Nephron progenitor cell (in vitro differentiated cells): ENCODE measurements around the gene LRP1B.

ENCODE experiments used
- DNase-seq: peaks from one replicate; pipeline ENCODE4 v3.0.0; 2021
- H3K27ac Mint-ChIP-seq: 2 replicates; pipeline ENCODE4 v1.8.0; 2021; ENCODE audit warnings: mild to moderate bottlenecking, moderate library complexity, mixed read lengths
- H3K27me3 Mint-ChIP-seq: 2 replicates; pipeline ENCODE4 v1.8.0; 2021; ENCODE audit warnings: mild to moderate bottlenecking, low read depth, mixed read lengths; ENCODE audit not compliant: poor library complexity
- H3K36me3 Mint-ChIP-seq: 2 replicates; pipeline ENCODE4 v1.8.0; 2021; ENCODE audit warnings: low read depth, mixed read lengths
- H3K4me1 Mint-ChIP-seq: 2 replicates; pipeline ENCODE4 v1.8.0; 2021; ENCODE audit warnings: mixed read lengths
- H3K4me3 Mint-ChIP-seq: 2 replicates; pipeline ENCODE4 v1.8.0; 2021; ENCODE audit warnings: mild to moderate bottlenecking, moderate library complexity, mixed read lengths
- H3K9me3 Mint-ChIP-seq: 2 replicates; pipeline ENCODE4 v1.8.0; 2021; ENCODE audit warnings: mild to moderate bottlenecking, moderate library complexity, mixed read lengths
- CTCF ChIP-seq: fragments of 200-600 bp; sonication (generic); IDR thresholded peaks from 2 replicates; pipeline ENCODE4 v1.5.0; 2021; ENCODE audit warnings: antibody characterized with exemption

Gene LRP1B

GRCh38 chr2:142025394-142025793 is 105.4 kb downstream of the LRP1B start:
- no peaks in the 10 kb centered on the region for H3K36me3 Mint-ChIP-seq
- no peak for DNase-seq
- H3K9me3 Mint-ChIP-seq: no peaks in the 10 kb centered on the region
- H3K27me3 Mint-ChIP-seq: no peaks in the 10 kb centered on the region
- no peak overlapping the region for H3K27ac Mint-ChIP-seq
- H3K4me1 Mint-ChIP-seq: no peaks in the 10 kb centered on the region
- TF ChIP-seq CTCF: no peak
- H3K4me3 Mint-ChIP-seq: no peak overlapping the region

- DNase-seq: no peak
- TF ChIP-seq CTCF: no peak
- Mint-ChIP-seq H3K36me3 (no peaks in the 10 kb centered on the region), H3K4me3 (no peak overlapping the region), H3K4me1 (no peaks in the 10 kb centered on the region), H3K27me3 (no peaks in the 10 kb centered on the region), H3K27ac (no peak overlapping the region), H3K9me3 (no peaks in the 10 kb centered on the region)
These were observed 110.4 kb downstream of the LRP1B start for GRCh38 chr2:142020368-142020767.

GRCh38 chr2:142014536-142014935 is 116.3 kb downstream of the LRP1B start:
- DNase-seq: no peak

GRCh38 chr2:142012797-142013196 is 118.0 kb downstream of the LRP1B start:
- no peak for DNase-seq
- Mint-ChIP-seq H3K4me1 (no peaks in the 10 kb centered on the region), H3K4me3 (no peak overlapping the region), H3K36me3 (no peaks in the 10 kb centered on the region), H3K27ac (no peak overlapping the region), H3K27me3 (no peaks in the 10 kb centered on the region), H3K9me3 (no peaks in the 10 kb centered on the region)
- TF ChIP-seq CTCF: no peak

More at GRCh38 chr2:142014536-142014935, 116.3 kb downstream of the LRP1B start:
- H3K36me3 Mint-ChIP-seq: no peaks in the 10 kb centered on the region
- TF ChIP-seq CTCF: no peak
- no peaks in the 10 kb centered on the region for H3K9me3 Mint-ChIP-seq
- no peaks in the 10 kb centered on the region for H3K27me3 Mint-ChIP-seq
- H3K4me3 Mint-ChIP-seq: no peak overlapping the region
- H3K27ac Mint-ChIP-seq: no peak overlapping the region
- no peaks in the 10 kb centered on the region for H3K4me1 Mint-ChIP-seq

GRCh38 chr2:142010477-142011270 is 120.1 kb downstream of the LRP1B start:
- no peak overlapping the region for H3K27ac Mint-ChIP-seq
- no peak for TF ChIP-seq CTCF
- DNase-seq: no peak

More at GRCh38 chr2:142010477-142011270, 120.1 kb downstream of the LRP1B start:
- Mint-ChIP-seq H3K4me3 (no peak overlapping the region), H3K27me3 (no peaks in the 10 kb centered on the region), H3K4me1 (no peaks in the 10 kb centered on the region), H3K9me3 (no peaks in the 10 kb centered on the region), H3K36me3 (no peaks in the 10 kb centered on the region)
